Measurements from ENCODE around the gene RBCK1.

RBCK1 gene

GRCh38 chr20:412081-412480 is 4.0 kb downstream of the RBCK1 start:
- ChIA-PET CTCF (interaction anchor here (0.9 to 2.9 kb wide), 2 partner anchors 17 to 20 kb away, joined by 3 to 17 read pairs; no protein-coding TSS in a partner anchor), POLR2A (no interaction called here)
- Histone ChIP-seq H3K27ac (ENCODE audit: insufficient read depth in 1 of 2, low read depth in 1 of 2, low read length in 2 of 2, poor library complexity in 1 of 2, severe bottlenecking in 2 of 2) (no peak overlapping the region), H3K9me3 (ENCODE audit: control extremely low read depth in 1 of 5, control insufficient read depth in 4 of 5, insufficient read depth in 2 of 5, low read depth in 1 of 5, low read length in 4 of 5) (peaks cover 0 to 4% (median 0%) of the 10 kb centered on the region in 5 experiments), H3K36me3 (ENCODE audit: control insufficient read depth in 4 of 4, insufficient read depth in 4 of 4, low read length in 3 of 4) (peaks cover 6 to 39% (median 30%) of the 10 kb centered on the region in 4 experiments), H3K4me1 (ENCODE audit: control extremely low read depth in 1 of 4, control insufficient read depth in 4 of 4, insufficient read depth in 4 of 4, low read length in 3 of 4) (peaks cover 6 to 22% (median 19%) of the 10 kb centered on the region in 4 experiments), H3K4me3 (ENCODE audit: control insufficient read depth in 1 of 7, extremely low read depth in 1 of 7, insufficient read depth in 4 of 7, low read depth in 2 of 7, low read length in 6 of 7) (no peak overlapping the region), H3K27me3 (replicated peaks in 2 of 5; ENCODE audit: control insufficient read depth in 4 of 5, insufficient read depth in 5 of 5, low read length in 4 of 5) (no peaks in the 10 kb centered on the region)
- no peak for DNase-seq
- WGBS (ENCODE audit: insufficient coverage) = 100% methylated on average over 3 of the region's 3 CpGs

- peaks cover 6 to 11% (median 9%) of the 10 kb centered on the region in 4 experiments for H3K4me1 ChIP-seq (ENCODE audit: control extremely low read depth in 1 of 4, control insufficient read depth in 4 of 4, insufficient read depth in 4 of 4, low read length in 3 of 4)
These were observed 6.1 kb downstream of the RBCK1 start for GRCh38 chr20:414161-414560.

GRCh38 chr20:415820-416322 is 7.8 kb downstream of the RBCK1 start:
- ChIA-PET POLR2A (no interaction called here), CTCF (interaction anchor here (0.6 kb wide), 2 partner anchors 17 to 82 kb away, joined by 3 to 4 read pairs; no protein-coding TSS in a partner anchor)
- 100% methylated on average over 7 of the region's 13 CpGs for WGBS (ENCODE audit: insufficient coverage)

More at GRCh38 chr20:414161-414560, 6.1 kb downstream of the RBCK1 start:
- Histone ChIP-seq H3K4me3 (ENCODE audit: control insufficient read depth in 1 of 7, extremely low read depth in 1 of 7, insufficient read depth in 4 of 7, low read depth in 2 of 7, low read length in 6 of 7) (no peak overlapping the region), H3K36me3 (ENCODE audit: control insufficient read depth in 4 of 4, insufficient read depth in 4 of 4, low read length in 3 of 4) (peaks cover 6 to 55% (median 41%) of the 10 kb centered on the region in 4 experiments), H3K27ac (ENCODE audit: insufficient read depth in 1 of 2, low read depth in 1 of 2, low read length in 2 of 2, poor library complexity in 1 of 2, severe bottlenecking in 2 of 2) (no peak overlapping the region), H3K9me3 (ENCODE audit: control extremely low read depth in 1 of 5, control insufficient read depth in 4 of 5, insufficient read depth in 2 of 5, low read depth in 1 of 5, low read length in 4 of 5) (peaks cover 0 to 4% (median 0%) of the 10 kb centered on the region in 5 experiments), H3K27me3 (replicated peaks in 2 of 5; ENCODE audit: control insufficient read depth in 4 of 5, insufficient read depth in 5 of 5, low read length in 4 of 5) (no peaks in the 10 kb centered on the region)
- DNase-seq = no peak
- POLR2A ChIA-PET = no interaction called here
- CTCF ChIA-PET = interaction anchor here (0.8 to 2.9 kb wide), 6 partner anchors 17 to 64 kb away, joined by 3 to 17 read pairs (median 3); no protein-coding TSS in a partner anchor
- WGBS (ENCODE audit: insufficient coverage) = 100% methylated on average over 1 of the region's 2 CpGs

GRCh38 chr20:416950-417800 is 9.1 kb downstream of the RBCK1 start:
- no peaks in the 10 kb centered on the region for H3K4me1 ChIP-seq (ENCODE audit: control extremely low read depth in 1 of 4, control insufficient read depth in 4 of 4, insufficient read depth in 4 of 4, low read length in 3 of 4)
- H3K9me3 ChIP-seq (ENCODE audit: control extremely low read depth in 1 of 5, control insufficient read depth in 4 of 5, insufficient read depth in 2 of 5, low read depth in 1 of 5, low read length in 4 of 5) = no peaks in the 10 kb centered on the region
- H3K27me3 ChIP-seq (replicated peaks in 2 of 5; ENCODE audit: control insufficient read depth in 4 of 5, insufficient read depth in 5 of 5, low read length in 4 of 5) = no peaks in the 10 kb centered on the region
- WGBS (ENCODE audit: insufficient coverage) = 100% methylated on average over 9 of the region's 13 CpGs
- H3K36me3 ChIP-seq (ENCODE audit: control insufficient read depth in 4 of 4, insufficient read depth in 4 of 4, low read length in 3 of 4) = peaks cover 0 to 62% (median 50%) of the 10 kb centered on the region in 4 experiments
- no peak overlapping the region for H3K4me3 ChIP-seq (ENCODE audit: control insufficient read depth in 1 of 7, extremely low read depth in 1 of 7, insufficient read depth in 4 of 7, low read depth in 2 of 7, low read length in 6 of 7)
- CTCF ChIA-PET = no interaction called here
- DNase-seq = no peak
- no peak overlapping the region for H3K27ac ChIP-seq (ENCODE audit: insufficient read depth in 1 of 2, low read depth in 1 of 2, low read length in 2 of 2, poor library complexity in 1 of 2, severe bottlenecking in 2 of 2)
- POLR2A ChIA-PET = no interaction called here

More at GRCh38 chr20:415820-416322, 7.8 kb downstream of the RBCK1 start:
- Histone ChIP-seq H3K9me3 (ENCODE audit: control extremely low read depth in 1 of 5, control insufficient read depth in 4 of 5, insufficient read depth in 2 of 5, low read depth in 1 of 5, low read length in 4 of 5) (peaks cover 0 to 4% (median 0%) of the 10 kb centered on the region in 5 experiments), H3K27me3 (replicated peaks in 2 of 5; ENCODE audit: control insufficient read depth in 4 of 5, insufficient read depth in 5 of 5, low read length in 4 of 5) (no peaks in the 10 kb centered on the region), H3K4me1 (ENCODE audit: control extremely low read depth in 1 of 4, control insufficient read depth in 4 of 4, insufficient read depth in 4 of 4, low read length in 3 of 4) (no peaks in the 10 kb centered on the region), H3K4me3 (ENCODE audit: control insufficient read depth in 1 of 7, extremely low read depth in 1 of 7, insufficient read depth in 4 of 7, low read depth in 2 of 7, low read length in 6 of 7) (no peak overlapping the region), H3K27ac (ENCODE audit: insufficient read depth in 1 of 2, low read depth in 1 of 2, low read length in 2 of 2, poor library complexity in 1 of 2, severe bottlenecking in 2 of 2) (no peak overlapping the region), H3K36me3 (ENCODE audit: control insufficient read depth in 4 of 4, insufficient read depth in 4 of 4, low read length in 3 of 4) (peaks cover 0 to 57% (median 47%) of the 10 kb centered on the region in 4 experiments)
- DNase-seq = no peak

- Histone ChIP-seq H3K4me1 (ENCODE audit: control extremely low read depth in 1 of 4, control insufficient read depth in 4 of 4, insufficient read depth in 4 of 4, low read length in 3 of 4) (no peaks in the 10 kb centered on the region), H3K27me3 (replicated peaks in 2 of 5; ENCODE audit: control insufficient read depth in 4 of 5, insufficient read depth in 5 of 5, low read length in 4 of 5) (no peaks in the 10 kb centered on the region), H3K4me3 (ENCODE audit: control insufficient read depth in 1 of 7, extremely low read depth in 1 of 7, insufficient read depth in 4 of 7, low read depth in 2 of 7, low read length in 6 of 7) (no peak overlapping the region), H3K27ac (ENCODE audit: insufficient read depth in 1 of 2, low read depth in 1 of 2, low read length in 2 of 2, poor library complexity in 1 of 2, severe bottlenecking in 2 of 2) (no peak overlapping the region), H3K9me3 (ENCODE audit: control extremely low read depth in 1 of 5, control insufficient read depth in 4 of 5, insufficient read depth in 2 of 5, low read depth in 1 of 5, low read length in 4 of 5) (no peaks in the 10 kb centered on the region), H3K36me3 (ENCODE audit: control insufficient read depth in 4 of 4, insufficient read depth in 4 of 4, low read length in 3 of 4) (peaks cover 0 to 66% (median 51%) of the 10 kb centered on the region in 4 experiments)
- DNase-seq = no peak
- ChIA-PET CTCF (no interaction called here), POLR2A (no interaction called here)
- 100% methylated on average over 7 of the region's 12 CpGs for whole genome bisulfite sequencing (ENCODE audit: insufficient coverage)
These were observed 9.8 kb downstream of the RBCK1 start for GRCh38 chr20:417801-418342.

GRCh38 chr20:418858-419365 is 10.8 kb downstream of the RBCK1 start:
- Histone ChIP-seq H3K36me3 (ENCODE audit: control insufficient read depth in 4 of 4, insufficient read depth in 4 of 4, low read length in 3 of 4) (peaks cover 0 to 66% (median 54%) of the 10 kb centered on the region in 4 experiments), H3K4me1 (ENCODE audit: control extremely low read depth in 1 of 4, control insufficient read depth in 4 of 4, insufficient read depth in 4 of 4, low read length in 3 of 4) (peaks cover 0 to 2% (median 0%) of the 10 kb centered on the region in 4 experiments), H3K27ac (ENCODE audit: insufficient read depth in 1 of 2, low read depth in 1 of 2, low read length in 2 of 2, poor library complexity in 1 of 2, severe bottlenecking in 2 of 2) (no peak overlapping the region), H3K9me3 (ENCODE audit: control extremely low read depth in 1 of 5, control insufficient read depth in 4 of 5, insufficient read depth in 2 of 5, low read depth in 1 of 5, low read length in 4 of 5) (no peaks in the 10 kb centered on the region), H3K4me3 (ENCODE audit: control insufficient read depth in 1 of 7, extremely low read depth in 1 of 7, insufficient read depth in 4 of 7, low read depth in 2 of 7, low read length in 6 of 7) (no peak overlapping the region), H3K27me3 (replicated peaks in 2 of 5; ENCODE audit: control insufficient read depth in 4 of 5, insufficient read depth in 5 of 5, low read length in 4 of 5) (no peaks in the 10 kb centered on the region)
- no peak for DNase-seq
- ChIA-PET CTCF (no interaction called here), POLR2A (no interaction called here)
- 100% methylated on average over 5 of the region's 8 CpGs for WGBS (ENCODE audit: insufficient coverage)
